Occipital lobe (tissue), 2 donors: ENCODE results near the gene UBE2E2. TPM values are rescaled to one million over a fixed set of nuclear protein-coding genes. Genes with fewer than 3 reads are reported as not detected.

Experiments used
- DNase-seq: peaks from one replicate; lab custom pipeline; 2025; lab: John Stamatoyannopoulos, UW
- total RNA-seq: library from RNA; depleted of rRNA; stranded (reverse); fragments of >200 nt; gene quantifications from one replicate; pipeline ENCODE4 v1.2.3, GENCODE V29; 2014

The UBE2E2 gene
- total RNA-seq, 1 donor from 2014 or later: 40.2 TPM

DNA sequence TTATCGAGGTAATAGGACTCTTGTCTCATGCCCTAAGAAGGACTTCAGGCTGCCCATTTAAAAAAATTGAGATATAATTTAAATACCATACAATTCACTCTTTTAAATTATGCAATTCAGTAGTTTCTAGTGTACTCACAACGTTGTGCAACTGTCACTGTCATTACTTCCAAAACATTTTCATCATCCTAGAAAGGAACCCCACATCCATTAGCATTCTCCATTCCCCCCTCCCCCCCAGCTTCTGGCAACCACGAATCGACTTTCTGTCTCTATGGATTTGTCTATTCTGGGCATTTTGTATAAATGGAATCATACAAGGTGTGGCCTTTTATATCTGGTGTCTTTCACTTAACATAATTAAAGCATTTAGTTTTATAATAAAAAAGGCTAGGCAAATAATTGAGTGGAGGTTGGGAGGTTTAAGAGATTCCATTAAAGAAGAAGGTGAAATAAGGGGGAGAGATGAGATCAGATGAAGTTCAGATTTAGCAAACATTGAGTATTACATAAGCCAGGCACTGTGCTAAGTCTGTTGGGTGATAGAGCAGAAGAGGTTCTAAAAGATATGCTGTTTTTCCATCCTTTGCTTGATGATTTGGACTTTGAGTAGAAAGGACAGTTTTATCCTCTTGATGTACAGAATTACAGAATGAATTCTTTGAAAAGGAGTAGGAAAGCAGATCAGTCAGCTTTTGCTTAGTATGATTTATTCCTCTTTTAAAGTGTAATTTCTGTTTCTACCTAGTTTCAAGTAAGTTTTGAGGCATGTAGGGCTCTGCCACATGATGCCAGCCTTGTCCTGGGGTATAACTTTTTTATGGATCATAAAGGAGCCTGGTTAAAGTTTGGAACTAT, 36.3 kb downstream of the UBE2E2 start:
- DNase-seq: no peak

DNA sequence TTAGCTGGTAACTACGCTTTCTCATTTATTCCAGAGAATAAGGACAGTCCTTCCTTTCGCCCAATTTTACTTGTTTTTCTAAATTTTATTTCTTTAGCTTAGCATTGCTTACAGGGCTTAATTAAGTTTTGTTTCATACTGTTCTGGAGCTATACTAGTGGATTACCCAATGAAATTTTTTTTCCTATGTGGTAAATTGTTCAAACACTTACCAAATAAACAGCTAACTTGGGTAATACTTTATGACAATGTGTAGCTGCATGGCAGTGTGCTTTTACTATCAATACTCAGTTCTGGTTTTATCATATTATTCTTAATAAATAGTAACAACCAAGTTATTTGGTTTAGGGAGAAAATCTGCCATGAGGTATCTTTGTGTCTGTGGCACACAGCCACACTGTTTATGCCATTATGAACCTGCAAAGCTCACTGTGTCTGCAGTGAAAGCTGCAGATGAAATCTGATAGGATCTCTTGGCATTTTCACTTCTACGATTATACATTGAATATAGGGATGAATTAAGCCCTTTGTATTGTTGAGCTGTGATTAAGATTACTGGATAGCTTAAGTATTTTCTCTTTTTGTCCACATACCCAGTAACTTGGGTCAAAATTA, 37.2 kb downstream of the UBE2E2 start:
- DNase-seq: no peak

DNA sequence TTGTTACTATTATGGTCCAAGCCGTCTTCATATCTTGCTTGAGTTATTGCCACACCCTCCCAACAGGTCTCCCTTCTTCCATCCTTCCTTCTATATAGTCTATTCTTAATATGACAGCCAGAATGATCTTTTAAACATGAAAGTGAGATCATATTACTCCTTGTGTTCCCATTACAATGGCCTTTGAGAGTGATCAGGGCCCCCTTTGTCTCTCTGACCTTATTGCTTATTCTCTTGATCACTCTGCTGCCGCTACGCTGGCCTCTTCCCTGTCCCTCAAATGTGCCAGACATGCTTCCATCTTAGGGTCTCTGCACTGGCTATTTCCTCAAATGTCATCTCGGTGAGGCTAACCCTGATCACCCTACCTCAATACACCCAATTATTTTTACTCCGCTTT, 38.1 kb downstream of the UBE2E2 start:
- no peak for DNase-seq

DNA sequence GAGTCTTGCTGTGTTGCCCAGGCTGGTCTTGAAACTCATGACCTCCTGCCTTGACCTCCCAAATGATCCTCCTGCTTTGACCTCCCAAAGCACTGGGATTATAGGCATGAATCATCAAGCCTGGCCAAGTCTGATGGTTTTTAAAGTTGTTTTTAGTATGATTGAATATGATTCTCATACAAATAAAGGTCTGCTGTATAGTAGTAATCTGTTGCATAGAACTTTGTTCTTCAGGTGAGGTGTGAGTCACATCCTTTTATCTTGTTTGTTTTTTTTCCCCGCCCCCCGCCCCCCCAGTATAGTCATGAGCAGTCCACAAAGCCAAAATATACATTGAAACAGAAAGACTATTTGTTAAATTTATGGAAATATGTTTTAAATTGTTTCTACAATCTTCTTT, 39.0 kb downstream of the UBE2E2 start:
- no peak for DNase-seq

DNA sequence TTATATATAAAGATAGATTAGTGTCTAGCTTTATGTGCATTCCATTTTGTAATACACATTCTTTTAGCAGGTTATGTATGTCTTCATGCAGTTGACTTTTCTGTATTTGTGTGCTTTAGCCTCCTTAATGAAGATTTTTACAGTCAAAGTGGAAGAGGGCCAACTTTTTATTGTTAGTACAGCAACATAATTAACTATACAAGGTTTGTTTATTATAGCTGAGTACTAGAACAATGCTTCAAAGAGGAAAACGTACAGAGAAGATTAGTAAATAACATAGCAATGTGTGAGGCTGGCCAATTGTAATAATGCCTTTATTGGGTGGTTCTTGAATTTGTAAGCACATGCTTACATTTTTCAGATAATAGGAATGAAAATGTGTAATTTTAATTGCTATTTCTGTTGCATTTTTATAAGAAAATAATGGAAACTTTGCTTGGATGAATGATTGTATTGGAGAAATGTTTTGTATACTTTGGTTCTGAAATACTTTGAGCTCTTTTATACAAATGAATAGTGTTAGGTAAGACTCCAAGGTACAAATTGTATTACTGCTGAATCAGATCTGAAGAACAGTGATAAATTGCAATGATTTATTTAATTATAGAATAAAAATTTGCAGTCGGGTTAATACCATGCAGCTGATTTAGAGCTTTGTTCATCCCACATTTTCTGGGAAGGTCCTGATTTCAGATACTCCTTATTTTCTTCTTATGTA, 41.4 kb downstream of the UBE2E2 start:
- DNase-seq: no peak

DNA sequence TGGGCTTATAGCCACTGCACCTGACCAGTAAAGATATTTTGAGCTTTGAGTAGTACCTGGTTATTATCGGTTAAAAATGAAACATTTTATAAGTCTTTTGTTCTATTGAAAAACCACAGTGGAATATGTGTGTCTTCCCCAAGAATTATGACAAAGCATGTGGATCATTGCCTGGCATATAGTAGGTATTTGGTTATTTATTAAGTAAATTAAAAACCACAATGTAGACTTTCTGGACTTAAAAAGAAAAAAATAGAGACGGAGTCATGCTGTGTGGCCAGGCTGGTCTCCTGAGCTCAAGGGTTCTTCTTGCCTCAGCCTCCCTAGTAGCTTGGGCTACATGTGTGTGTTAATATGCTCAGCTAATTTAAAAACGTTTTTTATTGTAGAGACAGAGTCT, 43.5 kb downstream of the UBE2E2 start:
- no peak for DNase-seq

DNA sequence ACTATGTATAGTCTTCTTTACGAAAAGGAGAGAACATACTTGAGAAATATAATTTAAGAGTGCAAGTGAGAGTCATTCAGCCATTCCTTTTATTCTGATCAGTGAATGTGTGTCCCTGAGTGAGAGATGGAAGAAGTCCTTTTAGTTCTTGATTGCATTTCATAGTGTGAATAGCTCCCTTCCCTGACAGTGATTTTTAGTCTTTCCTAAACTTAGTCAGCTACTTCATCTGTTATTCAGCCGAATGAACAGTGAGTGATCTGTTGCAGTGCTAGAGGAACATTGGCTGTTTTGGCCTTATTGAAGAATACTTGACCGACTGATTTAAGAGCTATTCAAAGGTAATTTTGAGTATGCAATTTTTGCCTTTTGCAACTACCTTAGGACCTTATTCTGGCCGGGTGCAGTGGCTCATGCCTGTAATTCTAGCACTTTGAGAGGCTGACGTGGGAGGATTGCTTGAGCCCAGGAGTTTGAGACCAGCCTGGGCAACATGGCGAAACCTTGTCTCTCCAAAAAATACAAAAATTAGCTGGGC, 45.5 kb downstream of the UBE2E2 start:
- DNase-seq: no peak

DNA sequence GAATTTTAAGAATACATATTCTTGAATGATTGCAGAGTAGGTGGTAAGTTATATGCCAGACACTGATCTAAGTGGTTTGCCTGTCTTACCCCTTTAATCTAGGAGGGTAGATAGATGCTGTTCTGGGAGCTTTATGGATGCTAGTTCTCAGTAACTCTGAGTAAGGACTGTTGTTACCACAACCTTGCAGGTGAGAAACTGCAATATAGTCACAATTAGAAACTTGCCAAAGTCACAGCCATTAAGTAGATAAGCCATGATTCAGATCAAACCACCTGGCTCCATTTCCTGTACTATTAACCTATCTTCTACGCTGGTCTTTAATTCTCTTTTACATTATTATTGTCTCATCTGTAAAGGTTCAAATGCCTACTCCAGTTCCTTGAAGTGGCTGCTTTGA, 46.8 kb downstream of the UBE2E2 start:
- DNase-seq: no peak

DNA sequence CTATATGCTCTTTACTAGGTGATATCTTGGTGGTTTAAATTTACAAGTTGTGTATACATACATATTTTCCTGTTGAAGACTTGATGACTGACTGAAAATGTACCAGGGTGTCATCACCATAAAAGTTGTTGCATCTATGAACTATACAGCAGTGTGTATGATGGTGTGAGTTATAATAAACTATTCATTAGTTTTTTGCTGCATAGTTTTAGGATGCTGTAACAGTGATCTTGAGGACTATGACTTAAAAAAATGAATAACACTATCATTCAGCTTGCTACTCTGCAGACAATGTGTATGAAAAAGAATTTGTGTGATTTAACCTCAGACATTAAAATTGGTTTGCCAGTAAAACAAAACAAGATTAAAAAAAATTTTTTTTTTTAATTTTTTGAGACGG, 49.0 kb downstream of the UBE2E2 start:
- DNase-seq: no peak

DNA sequence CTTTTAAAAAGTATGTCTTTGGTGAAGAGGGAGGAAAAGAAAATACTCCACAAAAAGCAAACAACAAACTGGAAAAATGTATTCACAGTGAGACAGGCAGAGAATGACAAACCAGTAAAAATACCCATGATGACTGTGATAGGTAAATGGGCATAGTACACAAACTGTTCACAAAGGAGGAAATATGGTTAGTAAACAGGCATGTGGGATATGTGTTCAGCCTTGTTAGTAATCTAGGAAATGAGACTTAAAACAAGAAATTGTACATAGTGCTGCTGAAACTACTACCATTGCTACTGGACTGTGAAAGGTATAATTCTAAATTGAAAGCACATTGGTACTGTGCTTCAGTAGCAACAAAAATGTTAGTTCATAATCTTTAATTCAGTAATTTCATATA, 50.1 kb downstream of the UBE2E2 start:
- DNase-seq: no peak

DNA sequence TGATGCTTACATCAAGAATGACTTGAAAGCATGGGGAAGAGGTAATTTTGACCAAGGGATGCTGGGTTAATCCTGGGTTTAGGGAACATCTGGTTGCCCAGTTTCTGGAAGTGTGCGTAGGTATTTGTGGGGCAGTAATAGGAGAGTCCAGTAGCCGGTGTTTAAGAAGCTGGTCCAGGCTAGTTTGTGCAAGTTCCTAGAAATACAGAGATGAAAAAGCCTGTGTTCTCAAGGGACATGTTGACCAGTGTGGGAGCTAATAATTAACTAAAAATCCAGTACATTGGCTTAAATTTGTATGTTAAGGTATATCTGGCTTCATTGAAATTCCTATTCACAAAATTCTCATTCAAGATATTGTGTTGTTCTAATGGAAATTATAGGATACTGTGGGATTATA, 51.2 kb downstream of the UBE2E2 start:
- no peak for DNase-seq

DNA sequence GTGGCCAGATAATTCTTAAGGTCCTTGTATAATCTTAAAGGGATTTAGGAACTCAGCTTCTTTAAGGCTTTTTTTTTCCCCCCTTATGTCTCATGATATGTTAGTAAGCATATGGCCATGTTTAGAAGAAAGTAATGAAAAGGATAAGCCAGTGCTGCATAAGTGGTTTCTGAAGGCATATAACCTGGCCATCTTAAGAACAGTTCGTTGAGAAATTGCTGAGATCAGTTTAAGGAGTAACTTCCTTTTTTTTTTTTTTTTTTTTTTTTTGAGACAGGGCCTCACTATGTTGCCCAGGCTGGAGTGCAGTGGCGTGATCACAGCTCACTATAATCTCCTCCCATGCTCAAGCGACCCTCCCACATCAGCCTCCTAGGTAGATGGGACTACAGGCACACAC, 51.7 kb downstream of the UBE2E2 start:
- no peak for DNase-seq

DNA sequence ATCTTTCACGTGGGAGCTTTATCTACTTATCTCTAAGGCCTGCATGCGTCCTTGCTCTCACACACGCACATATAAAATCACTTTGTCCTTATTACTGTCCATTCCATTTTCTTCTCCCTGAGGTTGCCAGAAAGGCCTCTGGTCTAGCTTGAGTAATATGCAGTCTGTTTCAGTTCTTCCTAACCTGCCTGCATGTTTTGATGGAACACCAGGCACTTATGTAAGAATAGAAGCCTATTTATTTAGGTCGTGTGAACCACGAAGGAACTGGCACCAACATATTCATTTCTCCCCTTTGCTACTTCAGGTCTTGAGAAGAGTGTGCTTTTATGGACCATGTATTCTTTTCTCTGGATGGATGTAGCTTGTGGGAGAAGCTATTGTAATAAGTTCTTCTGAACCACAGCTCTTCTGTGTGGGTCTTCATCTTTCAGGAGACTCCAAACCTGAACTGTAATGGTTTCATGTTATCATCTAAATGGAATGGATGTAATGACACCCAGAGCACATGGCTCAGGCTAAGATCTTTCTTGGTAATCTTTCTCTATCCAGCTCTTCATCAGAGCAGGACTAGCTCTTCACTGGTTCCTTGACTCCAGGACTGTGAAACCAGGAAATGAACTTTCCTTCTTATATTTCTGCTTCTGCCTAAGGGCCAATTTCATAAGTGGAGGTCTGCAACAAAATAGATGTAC, 53.8 kb downstream of the UBE2E2 start:
- no peak for DNase-seq

DNA sequence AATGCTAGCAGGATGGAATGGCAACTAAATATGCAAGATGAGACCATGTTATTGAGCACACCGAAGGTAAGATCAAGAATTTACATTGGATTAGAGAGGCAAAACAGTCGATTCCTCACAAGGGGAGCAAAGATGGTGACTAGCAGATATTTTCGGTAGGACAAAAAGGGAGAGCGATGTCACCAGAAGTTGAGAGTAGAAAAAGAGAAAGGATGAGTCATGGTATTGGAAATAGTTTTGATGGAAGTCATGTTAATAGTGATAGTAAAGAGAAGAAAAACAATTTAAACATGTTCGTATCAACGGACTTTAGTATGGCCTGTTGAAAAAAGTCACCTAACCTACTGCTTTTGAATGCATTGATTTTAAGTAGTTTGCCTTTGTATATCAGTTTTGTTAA, 55.0 kb downstream of the UBE2E2 start:
- DNase-seq: no peak

DNA sequence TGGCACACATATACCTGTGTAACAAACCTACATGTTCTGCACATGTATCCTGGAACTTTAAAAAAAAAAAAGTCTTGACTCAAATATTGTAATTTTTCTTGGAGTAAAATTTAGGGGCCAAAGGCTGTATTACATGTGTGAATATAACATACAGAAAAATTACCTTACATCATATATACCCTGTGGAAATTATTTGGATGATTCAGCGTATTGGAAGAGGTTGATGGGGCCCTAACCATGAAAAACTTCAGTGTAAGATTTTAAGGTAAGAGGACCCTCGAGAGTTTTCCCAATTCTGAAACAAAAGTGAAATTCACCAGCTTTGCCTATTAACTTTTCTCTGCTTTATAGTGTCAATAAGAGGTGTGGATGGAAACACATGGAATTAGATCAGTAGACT, 56.4 kb downstream of the UBE2E2 start:
- no peak for DNase-seq

DNA sequence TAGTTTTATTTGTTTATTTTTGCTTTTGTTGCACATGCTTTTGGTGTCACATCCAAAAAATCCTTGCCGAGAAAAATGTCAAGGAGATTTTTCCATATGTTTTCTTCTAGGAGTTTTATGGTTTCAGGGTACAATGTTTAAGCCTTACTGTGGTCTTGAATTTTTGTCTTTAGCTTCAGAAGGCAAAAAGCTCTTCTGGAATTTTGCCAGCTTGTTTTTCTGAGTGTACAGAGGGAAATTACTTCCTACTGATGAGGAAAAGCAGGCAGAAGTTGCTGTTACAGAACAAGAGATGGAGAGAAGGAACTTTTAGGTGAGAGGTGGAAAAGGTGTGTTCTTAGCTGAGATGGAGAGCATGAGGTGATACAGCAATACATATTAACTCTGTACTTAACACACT, 59.6 kb downstream of the UBE2E2 start:
- no peak for DNase-seq

DNA sequence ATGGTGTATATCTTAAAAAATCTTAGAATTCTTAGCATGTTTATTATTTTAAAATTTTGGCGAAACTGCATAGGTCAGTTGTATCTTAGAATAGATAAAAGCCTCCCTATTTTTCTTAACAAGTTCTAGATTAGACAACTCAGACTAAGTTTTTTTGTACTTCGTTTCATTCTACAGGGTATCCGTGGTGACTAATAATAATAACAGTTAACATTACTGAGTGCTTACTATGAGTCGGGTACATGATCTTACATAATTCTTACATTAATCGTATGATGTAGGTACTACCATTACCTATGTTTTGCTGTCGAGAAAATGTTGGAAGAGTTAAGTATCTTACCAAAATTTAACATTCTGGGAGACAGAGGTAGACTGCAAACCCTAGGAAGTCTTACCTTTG, 60.7 kb downstream of the UBE2E2 start:
- no peak for DNase-seq

DNA sequence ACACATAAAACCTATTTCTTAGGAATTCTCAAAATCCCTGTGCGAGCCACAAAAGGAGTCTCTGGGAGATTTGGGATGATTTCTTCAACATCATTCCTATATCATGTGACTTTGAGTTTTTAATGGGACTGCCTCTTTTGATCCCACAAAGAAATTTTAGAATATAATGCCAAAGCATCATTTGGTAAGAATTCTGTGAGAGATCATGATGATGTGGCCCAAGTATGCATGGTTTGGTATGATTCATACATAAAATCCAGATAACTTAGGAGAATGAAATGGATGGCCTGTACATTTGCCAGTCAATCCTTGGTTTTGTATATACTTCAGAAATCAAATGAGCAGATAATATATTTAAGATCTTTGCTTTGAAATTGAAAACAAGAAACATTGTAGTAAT, 61.3 kb downstream of the UBE2E2 start:
- no peak for DNase-seq

DNA sequence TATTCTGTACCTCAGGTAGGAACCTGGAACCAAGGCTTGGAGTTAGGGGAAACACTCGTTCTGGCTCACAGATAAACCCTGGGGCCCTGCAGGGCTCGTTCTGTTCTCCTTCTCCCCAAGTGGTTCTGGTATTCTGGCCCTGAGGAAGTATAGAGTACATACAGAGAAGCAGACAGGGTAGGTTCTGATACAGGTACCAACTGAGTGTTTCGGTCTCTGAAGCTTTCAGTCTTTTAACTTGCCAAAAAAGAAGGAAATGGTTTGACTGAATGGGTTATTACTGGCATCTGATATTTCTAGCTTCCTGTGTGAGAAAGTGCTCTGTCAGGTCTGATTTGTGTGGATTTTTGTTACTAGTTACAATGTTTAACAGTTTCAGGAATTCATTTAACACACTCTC, 67.3 kb downstream of the UBE2E2 start:
- no peak for DNase-seq

DNA sequence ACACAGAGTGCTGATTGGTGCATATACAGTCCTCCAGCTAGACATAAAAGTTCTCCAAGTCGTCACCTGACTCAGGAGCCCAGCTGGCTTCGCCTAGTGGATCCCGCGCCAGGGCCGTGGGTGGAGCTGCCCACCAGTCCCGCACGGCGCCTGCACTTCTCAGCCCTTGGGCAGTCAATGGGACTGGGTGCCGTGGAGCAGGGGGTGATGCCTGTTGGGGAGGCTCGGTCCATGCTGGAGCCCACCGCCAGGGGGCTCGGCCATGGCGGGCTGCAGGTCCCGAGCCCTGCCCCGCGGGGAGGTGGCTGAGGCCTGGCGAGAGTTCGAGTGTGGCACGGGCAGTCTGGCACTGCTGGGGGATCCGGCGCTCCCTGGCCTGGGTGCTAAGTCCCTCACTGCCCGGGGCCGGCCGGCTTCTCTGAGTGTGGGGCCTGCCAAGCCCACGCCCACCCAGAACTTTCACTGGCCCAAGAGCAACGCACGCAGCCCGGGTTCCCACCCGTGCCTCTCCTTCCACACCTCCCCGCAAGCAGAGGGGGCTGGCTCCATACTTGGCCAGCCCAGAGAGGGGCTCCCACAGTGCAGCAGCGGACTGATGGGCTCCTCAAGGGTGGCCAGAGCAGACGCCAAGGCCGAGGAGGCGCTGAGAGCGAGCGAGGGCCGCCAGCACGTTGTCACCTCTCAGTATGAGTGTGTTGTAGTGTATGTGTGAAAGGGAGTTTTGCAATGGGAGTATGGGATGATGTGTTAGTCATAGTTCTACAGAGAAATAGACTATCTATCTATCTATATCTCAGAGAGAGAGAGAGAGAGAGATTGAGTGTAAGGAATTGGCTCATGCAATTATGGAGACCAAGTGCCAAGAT, 69.0 kb downstream of the UBE2E2 start:
- DNase-seq: no peak

DNA sequence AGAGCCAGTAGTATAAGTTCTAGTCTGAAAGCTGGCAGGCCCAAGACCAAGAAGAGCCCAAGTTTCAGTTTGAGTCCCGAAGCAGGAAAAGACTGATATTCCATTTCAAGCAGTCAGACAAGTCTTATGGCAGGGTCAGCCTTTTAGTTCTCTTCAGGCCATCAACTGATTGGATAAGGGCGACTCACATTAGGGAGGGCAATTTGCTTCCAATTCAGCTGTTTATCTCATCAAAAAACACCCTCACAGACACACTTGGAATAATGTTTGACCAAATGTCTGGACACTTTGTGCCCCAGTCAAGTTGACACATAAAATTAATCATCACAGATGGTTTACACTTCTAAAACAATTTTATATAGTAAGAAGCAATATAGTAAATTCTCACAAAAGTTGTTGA, 69.7 kb downstream of the UBE2E2 start:
- no peak for DNase-seq
